Common myeloid progenitor, CD34-positive (primary cell): ENCODE data around the gene ITGA11.

Experiments used
- CTCF ChIA-PET: fragments of 350-600 bp; sonication (Branson Sonifier 250); formaldehyde crosslinking; loops from one replicate; lab custom pipeline; 2021; ENCODE audit warnings: antibody characterized with exemption; lab: Charles Lee
- POLR2A ChIA-PET: fragments of 350-600 bp; sonication (Branson Sonifier 250); formaldehyde crosslinking; loops from one replicate; lab custom pipeline; 2021; ENCODE audit warnings: antibody characterized with exemption; lab: Charles Lee
- DNase-seq, 3 donors: peaks; one replicate each; pipeline versions ENCODE4 v3.0.0 to v3.0.0-alpha.2; 2013
- H3K27ac ChIP-seq, 2 experiments: 1 replicate in 1 of 2; 2 replicates in 1 of 2; pipeline ENCODE4 v1.7.0; 2013; ENCODE audit warnings: inconsistent platforms in 2 of 2, low read length in 2 of 2, mild to moderate bottlenecking in 2 of 2, low read depth in 1 of 2, moderate library complexity in 1 of 2; ENCODE audit not compliant: severe bottlenecking in 2 of 2, insufficient read depth in 1 of 2, poor library complexity in 1 of 2
- H3K27me3 ChIP-seq, 5 experiments: replicated peaks in 2 of 5; 1 replicate in 3 of 5; 2 replicates in 2 of 5; pipeline versions ENCODE4 v1.6.1 to v1.7.0; 2013; ENCODE audit warnings: low read length in 4 of 5, mild to moderate bottlenecking in 2 of 5, moderate library complexity in 2 of 5, inconsistent platforms in 1 of 5; ENCODE audit not compliant: insufficient read depth in 5 of 5, control insufficient read depth in 4 of 5
- H3K36me3 ChIP-seq, 4 experiments: 1 replicate in 2 of 4; 2 replicates in 2 of 4; pipeline versions ENCODE4 v1.6.1 to v1.7.0; 2013; ENCODE audit warnings: low read length in 3 of 4, control low read depth in 1 of 4, mild to moderate bottlenecking in 1 of 4; ENCODE audit not compliant: control insufficient read depth in 4 of 4, insufficient read depth in 4 of 4
- H3K4me1 ChIP-seq, 4 experiments: 1 replicate in 3 of 4; 2 replicates in 1 of 4; pipeline versions ENCODE4 v1.6.1 to v1.7.1; 2013; ENCODE audit warnings: low read length in 3 of 4, mild to moderate bottlenecking in 3 of 4, control low read depth in 1 of 4, inconsistent platforms in 1 of 4, moderate library complexity in 1 of 4; ENCODE audit not compliant: control insufficient read depth in 4 of 4, insufficient read depth in 4 of 4; ENCODE audit errors: control extremely low read depth in 1 of 4
- H3K4me3 ChIP-seq, 7 experiments: 1 replicate in 4 of 7; 2 replicates in 3 of 7; pipeline versions ENCODE4 v1.5.1 to v1.7.0; 2013; ENCODE audit warnings: mild to moderate bottlenecking in 7 of 7, low read length in 6 of 7, moderate library complexity in 6 of 7, inconsistent platforms in 2 of 7, low read depth in 2 of 7, control low read depth in 1 of 7; ENCODE audit not compliant: insufficient read depth in 4 of 7, control insufficient read depth in 1 of 7; ENCODE audit errors: extremely low read depth in 1 of 7
- H3K9me3 ChIP-seq, 5 experiments: 1 replicate in 4 of 5; 2 replicates in 1 of 5; pipeline versions ENCODE4 v1.6.1 to v1.7.1; 2013; ENCODE audit warnings: low read length in 4 of 5, mild to moderate bottlenecking in 2 of 5, inconsistent platforms in 1 of 5, low read depth in 1 of 5, moderate library complexity in 1 of 5; ENCODE audit not compliant: control insufficient read depth in 4 of 5, insufficient read depth in 2 of 5; ENCODE audit errors: control extremely low read depth in 1 of 5
- WGBS: methylation state at CpG from one replicate; pipeline ENCODE4 v1.1.5; 2013; ENCODE audit not compliant: insufficient coverage; 5-methylcytosine and 5-hydroxymethylcytosine counted together

The ITGA11 gene

GRCh38 chr15:68303134-68303533 lies 128.8 kb downstream of the ITGA11 start:
- CTCF ChIA-PET: interaction anchor here (1.0 to 2.0 kb wide), 6 partner anchors 10 to 76 kb away, joined by 3 to 6 read pairs (median 4); no protein-coding TSS in a partner anchor
- H3K9me3 ChIP-seq: no peaks in the 10 kb centered on the region
- H3K4me1 ChIP-seq: peaks cover 0 to 21% (median 16%) of the 10 kb centered on the region in 4 experiments
- WGBS: 83% methylated on average over 1 of the region's 2 CpGs
- H3K36me3 ChIP-seq: no peaks in the 10 kb centered on the region
- POLR2A ChIA-PET: no interaction called here
- no peak overlapping the region for H3K4me3 ChIP-seq
- no peak overlapping the region for H3K27ac ChIP-seq
- no peaks in the 10 kb centered on the region for H3K27me3 ChIP-seq
- no peak for DNase-seq

- WGBS: 100% methylated on average over 6 of the region's 6 CpGs
- Histone ChIP-seq H3K36me3 (no peaks in the 10 kb centered on the region), H3K4me1 (peaks cover 0 to 21% (median 16%) of the 10 kb centered on the region in 4 experiments), H3K27me3 (no peaks in the 10 kb centered on the region), H3K9me3 (no peaks in the 10 kb centered on the region), H3K27ac (no peak overlapping the region), H3K4me3 (no peak overlapping the region)
- no peak for DNase-seq
- POLR2A ChIA-PET: no interaction called here
- CTCF ChIA-PET: interaction anchor here (1.0 to 1.7 kb wide), 5 partner anchors 10 to 49 kb away, joined by 3 to 6 read pairs (median 4); no protein-coding TSS in a partner anchor
Measured at GRCh38 chr15:68302729-68303128, 129.2 kb downstream of the ITGA11 start.

GRCh38 chr15:68301301-68301700 lies 130.7 kb downstream of the ITGA11 start:
- Histone ChIP-seq H3K36me3 (no peaks in the 10 kb centered on the region), H3K27me3 (no peaks in the 10 kb centered on the region), H3K27ac (no peak overlapping the region), H3K4me3 (no peak overlapping the region), H3K9me3 (no peaks in the 10 kb centered on the region), H3K4me1 (peaks cover 0 to 19% (median 11%) of the 10 kb centered on the region in 4 experiments)
- 95% methylated on average over 5 of the region's 8 CpGs for WGBS
- DNase-seq: peak in 2 of 3 donors; percentile 6 to 16
- POLR2A ChIA-PET: interaction anchor here (0.7 kb wide), 1 partner anchor 1154 kb away, joined by 3 read pairs; no protein-coding TSS in a partner anchor
- CTCF ChIA-PET: no interaction called here

- 100% methylated on average over 5 of the region's 6 CpGs for WGBS
- Histone ChIP-seq H3K36me3 (peaks cover 0 to 2% (median under 1%) of the 10 kb centered on the region in 4 experiments), H3K4me1 (peaks cover 0 to 18% (median 9%) of the 10 kb centered on the region in 4 experiments), H3K27me3 (no peaks in the 10 kb centered on the region), H3K9me3 (no peaks in the 10 kb centered on the region), H3K27ac (no peak overlapping the region), H3K4me3 (no peak overlapping the region)
- ChIA-PET POLR2A (no interaction called here), CTCF (interaction anchor here (0.9 to 1.0 kb wide), 2 partner anchors 45 to 47 kb away, joined by 3 to 7 read pairs; no protein-coding TSS in a partner anchor)
- DNase-seq: no peak
Measured at GRCh38 chr15:68300115-68300940, 131.6 kb downstream of the ITGA11 start.

- peaks cover 0 to 4% (median 1%) of the 10 kb centered on the region in 4 experiments for H3K36me3 ChIP-seq
- ChIA-PET POLR2A (no interaction called here), CTCF (interaction anchor here (1.1 to 3.5 kb wide), 3 partner anchors 8 to 49 kb away, joined by 5 to 17 read pairs (median 10); no protein-coding TSS in a partner anchor)
- no peaks in the 10 kb centered on the region for H3K27me3 ChIP-seq
- H3K4me1 ChIP-seq: peaks cover 0 to 18% (median 9%) of the 10 kb centered on the region in 4 experiments
- WGBS: 72% methylated on average over 5 of the region's 5 CpGs
- H3K9me3 ChIP-seq: peaks cover 0 to 2% (median 0%) of the 10 kb centered on the region in 5 experiments
- peak overlapping the region in 3 of 7 experiments; percentile 66 to 75 (median 73) for H3K4me3 ChIP-seq
- DNase-seq: peak in 2 of 3 donors; percentile 4 to 6
- H3K27ac ChIP-seq: peak overlapping the region in 1 of 2 experiments; percentile 27
Measured at GRCh38 chr15:68299436-68299835, 132.5 kb downstream of the ITGA11 start.

- ChIA-PET POLR2A (no interaction called here), CTCF (interaction anchor here (1.0 to 3.5 kb wide), 5 partner anchors 8 to 49 kb away, joined by 3 to 17 read pairs (median 5); partner anchors contain the start of gene FEM1B)
- Histone ChIP-seq H3K27me3 (no peaks in the 10 kb centered on the region), H3K27ac (peak overlapping the region in 1 of 2 experiments; percentile 27), H3K36me3 (peaks cover 0 to 4% (median 1%) of the 10 kb centered on the region in 4 experiments), H3K4me3 (peak overlapping the region in 5 of 7 experiments; percentile 25 to 75 (median 66)), H3K9me3 (peaks cover 0 to 2% (median 0%) of the 10 kb centered on the region in 5 experiments), H3K4me1 (peaks cover 0 to 18% (median 9%) of the 10 kb centered on the region in 4 experiments)
- WGBS: 3% methylated on average over 5 of the region's 6 CpGs
- peak; percentile 40 to 78 (median 71) for DNase-seq
Measured at GRCh38 chr15:68298882-68299381, 133.0 kb downstream of the ITGA11 start.
